Activated CD4-positive, alpha-beta T cell treated with anti-CD3 and anti-CD28 coated beads for 4 hours (primary cell): Measurements from ENCODE around the gene CDK2AP2.
"Not testable (repeated sequence)": the region's sequence is repeated elsewhere in the genome, so short reads cannot be mapped to it uniquely, and the experiment has no call there.

Source experiments
- DNase-seq, 2 donors: peaks; one replicate each; pipeline ENCODE4 v3.0.0-alpha.2; 2020

Gene CDK2AP2

GRCh38 chr11:67489885-67490726 is 17.9 kb downstream of the CDK2AP2 start:
- no peak for DNase-seq

- DNase-seq: no peak
These were observed 18.6 kb downstream of the CDK2AP2 start for GRCh38 chr11:67489203-67489884.

DNA sequence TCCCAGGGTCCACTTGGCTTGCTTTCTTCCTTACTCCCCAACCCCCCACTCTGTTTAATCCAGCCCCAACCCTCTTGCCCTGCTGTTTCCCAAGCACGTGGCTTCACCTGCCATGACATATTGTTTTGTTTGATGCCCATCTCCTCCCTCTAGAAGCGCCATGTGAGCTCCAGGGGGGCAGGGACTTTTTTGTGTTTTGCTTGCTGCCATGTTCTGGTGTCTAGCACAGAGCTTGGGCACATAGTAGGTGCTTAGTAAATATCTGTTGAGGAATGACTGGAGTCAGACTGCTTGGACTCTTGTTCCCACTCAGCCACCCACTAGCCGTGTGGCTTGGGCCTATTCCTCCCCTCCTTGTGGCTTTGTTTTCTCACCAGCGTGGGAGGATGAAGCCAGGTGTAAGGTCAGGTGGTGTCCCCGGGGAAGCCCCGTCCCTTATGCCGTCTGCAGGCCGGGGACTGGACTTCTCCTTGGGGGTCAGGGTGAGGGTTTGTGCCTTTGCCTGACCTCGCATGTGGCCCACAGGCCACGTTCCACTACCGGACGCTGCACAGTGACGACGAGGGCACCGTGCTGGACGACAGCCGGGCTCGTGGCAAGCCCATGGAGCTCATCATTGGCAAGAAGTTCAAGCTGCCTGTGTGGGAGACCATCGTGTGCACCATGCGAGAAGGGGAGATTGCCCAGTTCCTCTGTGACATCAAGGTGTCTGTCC is 21.3 kb downstream of the CDK2AP2 start:
- DNase-seq: no peak

GRCh38 chr11:67485873-67486361 is 22.0 kb downstream of the CDK2AP2 start:
- DNase-seq: not testable (repeated sequence)

GRCh38 chr11:67484847-67485311 is 23.1 kb downstream of the CDK2AP2 start:
- peak; percentile 49 to 57 for DNase-seq

- DNase-seq: peak in 1 of 2 donors; percentile 40
These were observed 23.9 kb downstream of the CDK2AP2 start for GRCh38 chr11:67483831-67484665.

DNA sequence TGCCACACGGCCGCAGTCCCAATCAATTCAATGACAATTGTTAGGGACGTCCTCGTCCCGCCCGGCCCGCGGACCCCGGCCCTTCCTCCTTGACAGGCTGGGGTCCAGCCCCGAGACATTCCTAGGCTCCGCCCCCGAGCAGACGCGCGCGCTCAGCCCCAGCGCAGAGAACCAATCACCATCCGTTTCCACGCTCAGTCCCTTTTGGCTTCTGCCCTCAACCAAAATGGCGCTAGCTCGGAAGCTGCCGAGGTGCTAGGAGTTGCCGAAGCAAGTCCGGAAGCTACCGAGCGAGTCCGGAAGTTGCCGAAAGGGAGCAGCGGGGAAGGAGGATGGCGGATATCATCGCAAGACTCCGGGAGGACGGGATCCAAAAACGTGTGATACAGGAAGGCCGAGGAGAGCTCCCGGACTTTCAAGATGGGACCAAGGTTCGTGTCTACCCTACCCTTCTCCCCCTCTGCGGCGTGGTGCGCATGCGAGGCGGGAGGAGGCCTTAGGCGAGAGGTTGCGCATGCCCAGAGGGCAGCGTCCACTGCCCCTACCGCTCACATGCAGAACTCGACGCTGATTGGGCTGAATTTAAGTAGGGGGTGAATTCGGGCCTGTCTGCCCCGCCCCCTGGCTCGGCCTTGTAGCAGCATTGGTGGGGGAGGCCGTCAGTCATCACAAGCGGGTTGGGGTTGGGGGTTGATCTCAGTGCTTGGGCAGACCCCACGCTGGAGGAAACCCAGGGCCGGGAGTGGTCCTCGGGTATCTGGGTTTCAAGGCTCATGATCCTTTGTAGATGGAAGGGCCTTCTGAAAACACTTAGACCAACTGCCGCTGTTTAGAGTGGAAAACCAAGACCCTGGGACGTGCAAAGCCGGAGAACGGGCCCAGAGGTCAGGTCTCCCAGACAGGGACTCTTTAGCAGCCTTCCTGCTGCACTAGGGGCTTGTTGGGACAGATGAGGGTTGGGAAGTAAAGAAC is 24.8 kb downstream of the CDK2AP2 start, which contains the start of gene AIP:
TSS of gene AIP (plus strand) at position 200 of the 972 bp plus-strand sequence. CDS start at position 333, 133 bp downstream.
- DNase-seq: peak; percentile 94 to 96

- DNase-seq: no peak
These were observed 25.6 kb downstream of the CDK2AP2 start for GRCh38 chr11:67482275-67482826.

- DNase-seq: not testable (repeated sequence)
These were observed 30.5 kb downstream of the CDK2AP2 start for GRCh38 chr11:67477344-67478050.

- not testable (repeated sequence) for DNase-seq
These were observed 31.3 kb downstream of the CDK2AP2 start for GRCh38 chr11:67476692-67477091.

GRCh38 chr11:67472882-67473281 is 35.1 kb downstream of the CDK2AP2 start:
- no peak for DNase-seq

DNA sequence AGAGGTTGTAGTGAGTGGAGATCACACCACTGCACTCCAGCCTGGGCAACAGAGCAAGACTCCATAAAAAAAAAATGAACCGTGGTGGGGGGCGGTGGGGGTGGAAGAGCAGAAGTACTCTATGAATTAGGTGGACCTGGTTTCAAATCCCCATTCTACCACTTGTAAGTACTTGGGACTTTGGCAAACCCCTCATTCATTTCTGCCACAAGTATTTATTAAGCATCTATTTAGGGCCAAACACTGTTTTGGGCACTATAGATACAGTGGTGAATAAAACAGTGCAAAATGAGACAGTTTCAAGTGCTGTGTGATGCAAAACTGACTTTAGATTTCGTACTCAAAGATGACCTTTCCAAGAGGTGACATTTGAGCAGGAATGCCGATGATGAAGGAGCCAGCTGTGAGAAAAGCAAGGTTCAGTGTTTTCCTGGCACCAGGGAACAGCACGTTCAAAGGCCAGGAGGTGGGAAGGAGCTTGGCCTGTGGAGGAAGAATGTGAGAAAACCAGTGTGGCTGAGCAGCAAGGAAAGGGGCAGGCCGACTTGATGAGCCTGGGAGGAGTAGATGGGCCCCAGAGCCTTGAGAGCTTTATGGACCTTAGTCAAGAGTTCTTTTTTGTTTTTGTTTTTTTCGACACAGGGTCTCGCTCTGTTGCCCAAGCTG is 37.5 kb downstream of the CDK2AP2 start:
- DNase-seq: no peak

GRCh38 chr11:67469508-67469811 is 38.5 kb downstream of the CDK2AP2 start:
- DNase-seq: no peak

DNA sequence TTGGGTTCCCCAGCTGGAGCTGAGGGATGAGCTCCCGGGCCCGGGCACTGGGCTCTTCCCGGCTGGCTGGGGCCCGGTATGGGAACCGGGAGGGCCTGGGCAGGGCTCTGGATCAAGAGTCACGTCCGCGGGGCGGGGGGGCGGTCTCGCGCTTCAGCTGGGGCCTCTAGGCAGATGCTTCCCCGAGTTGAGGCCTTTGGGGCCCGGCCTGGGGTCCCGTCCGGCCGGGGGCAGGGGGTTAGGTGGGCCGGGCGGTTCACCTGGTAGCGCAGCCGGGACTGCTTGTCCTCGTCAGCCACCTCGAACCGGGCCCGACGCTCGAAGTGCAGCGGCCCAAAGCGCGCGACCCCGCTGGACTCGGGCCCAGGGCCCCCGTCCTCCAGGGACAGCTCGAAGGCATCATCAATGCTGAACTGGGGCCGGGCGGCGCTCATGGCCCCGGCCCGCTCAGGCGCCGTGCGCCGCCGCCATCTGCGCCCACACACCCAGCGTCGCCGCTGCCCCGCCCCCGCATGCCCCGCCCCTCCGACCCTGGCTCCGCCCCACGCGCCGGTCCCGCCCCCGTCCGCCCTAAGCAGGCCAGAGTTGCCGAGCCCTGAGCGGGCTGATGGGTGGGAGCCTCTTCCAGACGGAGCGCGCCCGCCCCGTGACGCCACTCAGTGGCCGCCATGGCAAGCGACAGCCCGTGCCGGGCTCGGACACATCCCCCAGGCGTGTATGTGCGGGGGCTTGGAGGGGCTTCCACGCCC is 39.0 kb downstream of the CDK2AP2 start, which contains the start of gene TMEM134:
TSS of gene TMEM134 (minus strand) at position 493 of the 749 bp plus-strand sequence. CDS start at position 434, 59 bp downstream.
- peak; percentile 90 to 94 for DNase-seq

GRCh38 chr11:67468456-67468758 is 39.6 kb downstream of the CDK2AP2 start:
- no peak for DNase-seq

- DNase-seq: peak in 1 of 2 donors; percentile 36
These were observed 39.9 kb downstream of the CDK2AP2 start for GRCh38 chr11:67468056-67468455.

- DNase-seq: no peak
These were observed 40.8 kb downstream of the CDK2AP2 start for GRCh38 chr11:67466962-67467771.

GRCh38 chr11:67466367-67466766 is 41.6 kb downstream of the CDK2AP2 start:
- no peak for DNase-seq
